ENCODE measurements around the gene CSTPP1.

- TF ChIP-seq CTCF (IDR thresholded peaks at IDR 0.05; ENCODE audit: low read length): no peak
- no peak for TF ChIP-seq EZH2 (IDR thresholded peaks at IDR 0.05; ENCODE audit: borderline replicate concordance, low read length)
Observed at GRCh38 chr11:47018637-47019036, 82.1 kb downstream of the CSTPP1 start.

Data from OCI-LY1 (cell line).